Fibroblast of upper back skin (primary cell): Measurements from ENCODE around the gene TMX1.

Experiments
- DNase-seq: peaks from one replicate; pipeline ENCODE4 v3.0.0-alpha.2; 2013

Gene TMX1

DNA sequence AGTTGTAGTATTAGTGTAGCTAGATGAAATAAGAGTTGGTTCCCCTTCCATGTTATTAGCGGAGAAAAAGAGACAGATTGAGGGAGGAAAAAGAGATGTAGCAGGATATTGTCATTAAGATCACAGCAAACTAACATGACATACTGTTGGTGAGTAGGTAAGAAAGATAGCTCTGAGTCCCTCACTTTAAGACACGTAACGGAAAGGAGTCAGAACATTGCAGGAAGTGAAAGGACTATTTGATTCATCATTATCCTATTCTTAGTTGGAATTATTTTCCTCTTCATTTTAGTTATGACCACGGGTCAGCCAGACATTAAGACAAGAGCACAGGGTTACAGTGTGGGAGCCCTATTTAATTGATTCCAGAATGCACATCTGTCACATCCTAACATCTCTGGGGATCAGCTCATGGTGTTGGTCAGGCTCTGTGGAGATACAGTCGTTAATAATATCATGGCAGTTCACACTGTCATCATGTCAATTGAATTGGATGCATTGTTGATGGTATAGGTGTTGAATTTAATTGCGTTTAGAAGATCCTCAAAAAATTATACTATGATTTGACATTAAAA lies 55.0 kb downstream of the TMX1 start:
- no peak for DNase-seq

DNA sequence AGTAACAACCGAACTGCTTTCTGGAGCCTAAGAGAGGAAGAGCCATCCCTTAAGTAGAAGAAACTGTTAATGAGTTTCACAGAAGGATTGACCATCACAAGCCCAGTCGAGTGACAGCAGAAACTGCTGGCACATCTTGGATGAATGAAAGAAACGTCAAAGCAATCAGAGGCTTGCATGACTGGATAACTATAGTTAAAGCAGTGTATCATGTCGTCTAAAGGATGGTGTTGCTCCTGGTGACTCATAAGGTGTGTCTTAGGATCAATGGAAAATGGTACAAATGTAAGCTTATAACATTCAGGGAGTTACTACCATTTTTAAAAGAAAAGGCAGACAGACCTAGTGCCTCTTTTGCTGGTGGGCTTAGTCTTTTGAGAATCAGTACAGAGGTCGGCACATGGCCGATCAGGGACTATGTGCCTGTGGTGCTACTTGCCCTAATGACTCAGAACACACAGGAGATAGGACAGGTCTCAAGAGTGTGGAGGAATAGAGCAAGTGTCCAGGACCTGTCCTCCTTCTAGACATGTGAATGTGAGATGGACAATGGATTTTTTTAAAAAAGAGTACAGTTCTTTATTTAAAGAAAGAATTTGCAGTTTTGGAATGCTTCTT lies 55.7 kb downstream of the TMX1 start:
- no peak for DNase-seq

DNA sequence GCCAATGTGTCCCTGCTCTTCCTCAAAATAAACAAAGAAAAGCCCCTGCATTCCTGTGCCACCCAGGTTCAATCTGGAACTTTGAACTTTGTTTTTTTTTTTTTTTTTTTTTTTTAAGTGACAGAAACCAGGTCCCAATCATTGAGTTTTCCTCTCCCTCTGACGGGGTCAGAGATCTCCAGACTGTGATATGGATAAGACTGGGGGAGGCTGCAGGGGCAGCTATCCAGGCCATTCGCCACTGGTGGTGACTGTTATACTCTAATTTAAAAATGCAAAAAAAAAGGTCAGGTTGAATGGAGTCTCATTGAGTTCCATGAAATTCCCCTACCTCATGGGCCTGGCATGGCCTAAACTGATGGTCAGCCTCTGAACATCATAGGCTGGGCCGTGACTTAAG lies 57.0 kb downstream of the TMX1 start:
- no peak for DNase-seq

DNA sequence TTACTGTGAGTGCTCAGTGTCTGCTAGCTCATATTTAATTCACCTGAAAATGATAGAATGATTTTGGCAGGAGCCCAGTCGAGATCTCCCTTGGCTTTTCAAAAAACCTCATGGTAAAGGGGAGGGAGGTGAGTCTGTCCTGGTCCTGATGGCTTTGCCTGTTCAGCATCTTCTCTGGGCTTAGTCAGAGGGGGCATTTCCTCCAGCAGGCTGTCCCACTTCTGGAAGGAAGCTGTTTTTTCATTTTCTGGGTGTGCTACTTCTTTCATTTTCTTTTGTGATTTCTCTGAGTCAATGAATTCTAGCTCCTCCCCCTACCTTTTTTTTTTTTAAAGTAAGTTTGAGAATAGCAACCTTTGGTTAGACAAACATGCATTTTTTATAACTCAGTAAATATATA lies 58.8 kb downstream of the TMX1 start:
- DNase-seq: peak; percentile 40

DNA sequence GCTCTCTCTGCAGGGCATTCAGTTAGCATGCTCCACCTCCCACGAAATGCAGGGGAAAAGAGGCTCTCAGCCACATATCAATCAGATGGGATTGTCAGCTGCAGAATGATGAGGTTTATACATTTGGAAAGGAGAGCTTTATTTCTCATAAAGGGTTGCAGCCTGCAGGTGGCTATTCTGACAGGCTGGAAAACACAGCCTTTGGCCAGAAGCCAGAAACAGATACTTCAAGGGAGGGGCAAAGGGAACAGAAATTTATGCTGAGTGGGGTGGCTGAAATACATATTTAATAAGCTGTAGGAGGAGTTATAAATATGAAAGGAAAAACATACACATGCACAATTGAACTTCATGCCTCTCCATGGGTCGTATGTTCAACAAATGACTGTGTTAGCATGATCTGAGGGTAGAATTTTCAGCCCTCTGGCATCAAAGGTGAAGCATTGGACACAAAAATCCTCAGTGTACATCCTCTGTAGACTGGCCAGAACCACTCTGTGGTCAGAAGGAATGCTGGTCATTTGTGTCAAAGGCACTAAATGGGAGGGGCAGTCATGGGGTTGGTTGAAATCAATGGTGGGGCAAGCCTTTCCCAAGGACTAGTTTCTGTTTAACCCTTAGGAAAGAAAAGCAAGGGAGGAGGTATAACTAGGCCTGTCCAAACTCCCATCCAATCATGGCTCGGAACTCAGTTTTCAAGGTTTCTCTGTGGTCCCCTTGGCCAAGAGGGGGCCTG lies 62.4 kb downstream of the TMX1 start:
- peak; percentile 30 for DNase-seq

DNA sequence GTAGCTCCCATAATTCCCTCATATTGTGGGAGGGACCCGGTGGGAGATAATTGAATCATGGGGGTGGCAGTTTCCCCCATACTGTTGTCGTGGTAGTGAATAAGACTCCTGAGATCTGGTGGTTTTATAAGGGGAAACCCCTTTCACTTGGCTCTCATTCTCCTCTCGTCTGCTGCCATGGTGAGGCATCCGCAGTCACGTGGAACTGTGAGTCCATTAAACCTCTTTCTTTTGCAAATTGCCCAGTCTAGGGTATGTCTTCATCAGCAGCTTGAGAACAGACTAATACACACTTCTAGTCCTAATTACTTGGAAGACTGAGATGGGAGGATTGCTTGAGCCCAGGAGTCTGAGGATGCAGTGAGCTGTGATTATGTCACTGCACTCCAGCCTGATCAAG lies 64.4 kb downstream of the TMX1 start:
- DNase-seq: peak; percentile 80

DNA sequence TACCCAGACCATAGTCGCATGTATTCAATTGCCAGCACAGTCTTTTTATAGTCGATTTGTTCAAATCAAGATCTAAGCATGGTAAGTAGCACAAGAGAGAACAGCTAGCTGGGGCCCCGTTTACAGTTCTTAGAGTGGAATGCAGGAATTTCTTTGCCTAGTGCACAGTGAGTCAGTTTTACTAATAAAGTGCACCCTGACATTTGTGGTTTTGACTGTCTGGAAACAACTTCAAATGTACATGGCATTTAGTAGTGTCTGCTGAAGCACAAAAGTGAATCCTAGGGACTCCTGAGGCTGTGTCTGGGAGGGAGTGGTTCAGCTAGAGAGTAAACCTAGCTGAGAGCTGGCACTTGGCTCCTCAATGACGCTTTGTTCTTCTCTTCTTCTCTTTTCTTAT lies 64.9 kb downstream of the TMX1 start:
- peak; percentile 97 for DNase-seq

DNA sequence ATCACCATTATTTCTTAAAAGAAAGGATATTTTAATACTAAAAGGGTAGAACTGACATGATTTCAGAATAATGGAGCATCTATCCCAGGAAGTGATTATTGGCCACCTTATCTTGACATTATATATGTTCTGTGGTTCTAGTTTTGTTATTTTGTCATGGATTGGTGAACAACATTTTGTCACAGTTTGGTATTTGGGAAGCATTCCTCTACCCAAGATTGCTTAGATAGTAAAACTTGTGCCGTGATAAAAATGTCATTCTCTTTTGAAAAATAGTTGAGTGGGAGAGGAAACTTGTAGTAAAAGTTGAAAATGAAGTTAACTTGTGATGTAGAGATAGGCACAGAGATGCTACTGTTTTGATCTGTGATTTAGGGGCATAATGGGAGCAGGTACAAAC lies 65.7 kb downstream of the TMX1 start:
- DNase-seq: no peak
